ENCODE results near the gene PDK2. TPM values are rescaled to one million over a fixed set of nuclear protein-coding genes. Genes with fewer than 3 reads are reported as not detected.
A peak's percentile ranks its signal among the peaks of the same experiment; 100 is the strongest.

PDK2 gene
- total RNA-seq, 1 experiment from 2014 or later, result 9.9 TPM

GRCh38 chr17:50139950-50140885, 45.1 kb downstream of the PDK2 start:
- POLR2A ChIA-PET, result interaction anchor here (0.7 to 1.5 kb wide), 3 partner anchors 16 to 273 kb away, joined by 4 to 5 read pairs (median 4); no protein-coding TSS in a partner anchor
- no peak overlapping the region for H3K4me3 Mint-ChIP-seq (ENCODE audit: unreplicated experiment)
- peak; percentile 73 for DNase-seq (ENCODE audit: unreplicated experiment)
- no TSS peak for BruUV-seq (replicated peaks)
- no peak overlapping the region for H3K27ac Mint-ChIP-seq (ENCODE audit: low read depth, unreplicated experiment)
- H3K27me3 Mint-ChIP-seq (ENCODE audit: insufficient read depth, unreplicated experiment), result no peaks in the 10 kb centered on the region
- intact Hi-C loops (cut with micrococcal nuclease), result loop anchor here (1.0 kb wide), 1 partner anchor 21 kb away; no protein-coding TSS in a partner anchor
- peaks cover 74% of the 10 kb centered on the region for H3K36me3 Mint-ChIP-seq (ENCODE audit: insufficient read depth, unreplicated experiment)
- CTCF ChIA-PET, result interaction anchor here (0.6 to 3.1 kb wide), 20 partner anchors 11 to 1319 kb away, joined by 3 to 16 read pairs (median 4); partner anchors contain the start of genes PDK2 and SAMD14
- peak; percentile 91 for TF ChIP-seq CTCF (IDR thresholded peaks at IDR 0.05; ENCODE audit: unreplicated experiment)
- no peaks in the 10 kb centered on the region for H3K9me3 Mint-ChIP-seq (ENCODE audit: unreplicated experiment)
- H3K4me1 Mint-ChIP-seq (ENCODE audit: insufficient read depth, unreplicated experiment), result peaks cover 13% of the 10 kb centered on the region

- H3K27me3 Mint-ChIP-seq (ENCODE audit: insufficient read depth, unreplicated experiment), result no peaks in the 10 kb centered on the region
- H3K4me3 Mint-ChIP-seq (ENCODE audit: unreplicated experiment), result no peak overlapping the region
- BruUV-seq (replicated peaks), result no TSS peak
- DNase-seq (ENCODE audit: unreplicated experiment), result no peak
- H3K36me3 Mint-ChIP-seq (ENCODE audit: insufficient read depth, unreplicated experiment), result peaks cover 64% of the 10 kb centered on the region
- H3K9me3 Mint-ChIP-seq (ENCODE audit: unreplicated experiment), result no peaks in the 10 kb centered on the region
- no peak overlapping the region for H3K27ac Mint-ChIP-seq (ENCODE audit: low read depth, unreplicated experiment)
- ChIA-PET POLR2A (interaction anchor here (1.2 to 1.5 kb wide), 2 partner anchors 15 to 20 kb away, joined by 4 to 5 read pairs; no protein-coding TSS in a partner anchor), CTCF (interaction anchor here (0.6 to 3.1 kb wide), 11 partner anchors 11 to 152 kb away, joined by 3 to 16 read pairs (median 3); partner anchors contain the start of gene SAMD14)
- intact Hi-C loops (cut with micrococcal nuclease), result no loop called here
- TF ChIP-seq CTCF (IDR thresholded peaks at IDR 0.05; ENCODE audit: unreplicated experiment), result no peak
- H3K4me1 Mint-ChIP-seq (ENCODE audit: insufficient read depth, unreplicated experiment), result peaks cover 22% of the 10 kb centered on the region
Observed at GRCh38 chr17:50141026-50141744, 46.0 kb downstream of the PDK2 start.

GRCh38 chr17:50141745-50142110, 46.6 kb downstream of the PDK2 start:
- Mint-ChIP-seq H3K4me1 (ENCODE audit: insufficient read depth, unreplicated experiment) (peaks cover 27% of the 10 kb centered on the region), H3K9me3 (ENCODE audit: unreplicated experiment) (no peaks in the 10 kb centered on the region), H3K27me3 (ENCODE audit: insufficient read depth, unreplicated experiment) (no peaks in the 10 kb centered on the region), H3K4me3 (ENCODE audit: unreplicated experiment) (no peak overlapping the region), H3K36me3 (ENCODE audit: insufficient read depth, unreplicated experiment) (peaks cover 63% of the 10 kb centered on the region), H3K27ac (ENCODE audit: low read depth, unreplicated experiment) (no peak overlapping the region)
- DNase-seq (ENCODE audit: unreplicated experiment), result no peak
- intact Hi-C loops (cut with micrococcal nuclease), result no loop called here
- no peak for TF ChIP-seq CTCF (IDR thresholded peaks at IDR 0.05; ENCODE audit: unreplicated experiment)
- CTCF ChIA-PET, result interaction anchor here (1.0 to 3.1 kb wide), 3 partner anchors 20 to 151 kb away, joined by 3 to 16 read pairs (median 3); no protein-coding TSS in a partner anchor
- no TSS peak for BruUV-seq (replicated peaks)
- POLR2A ChIA-PET, result interaction anchor here (1.2 kb wide), 1 partner anchor 20 kb away, joined by 4 read pairs; no protein-coding TSS in a partner anchor
